ENCODE data around the gene SUMF1.

SUMF1 gene

GRCh38 chr3:4394567-4394966 lies 72.5 kb downstream of the SUMF1 start:
- no peak for DNase-seq (ENCODE audit: low spot score in 2 of 2)
- no peaks in the 10 kb centered on the region; the same call in 1 of the 2 replicates for H3K4me1 ChIP-seq
- H3K9me3 ChIP-seq: no peaks in the 10 kb centered on the region
- no peaks in the 10 kb centered on the region for H3K27me3 ChIP-seq (ENCODE audit: low read depth)
- no peaks in the 10 kb centered on the region for H3K36me3 ChIP-seq (replicated peaks)
- in situ Hi-C loops (cut with MboI; ENCODE audit: low sequenced_read_pairs): no loop called here
- H3K4me3 ChIP-seq: no peak overlapping the region

- Histone ChIP-seq H3K36me3 (replicated peaks) (no peaks in the 10 kb centered on the region), H3K4me3 (no peak overlapping the region), H3K27me3 (ENCODE audit: low read depth) (no peaks in the 10 kb centered on the region), H3K9me3 (no peaks in the 10 kb centered on the region), H3K4me1 (no peaks in the 10 kb centered on the region; the same call in 1 of the 2 replicates)
- in situ Hi-C loops (cut with MboI; ENCODE audit: low sequenced_read_pairs): no loop called here
- DNase-seq (ENCODE audit: low spot score in 2 of 2): no peak
These were observed 73.0 kb downstream of the SUMF1 start for GRCh38 chr3:4394048-4394447.

- no peak for DNase-seq (ENCODE audit: low spot score in 2 of 2)
- Histone ChIP-seq H3K27me3 (ENCODE audit: low read depth) (no peaks in the 10 kb centered on the region), H3K4me1 (no peaks in the 10 kb centered on the region; the same call in 1 of the 2 replicates), H3K9me3 (no peaks in the 10 kb centered on the region), H3K4me3 (no peak overlapping the region), H3K36me3 (replicated peaks) (no peaks in the 10 kb centered on the region)
- in situ Hi-C loops (cut with MboI; ENCODE audit: low sequenced_read_pairs): no loop called here
These were observed 74.1 kb downstream of the SUMF1 start for GRCh38 chr3:4392992-4393391.

- DNase-seq (ENCODE audit: low spot score in 2 of 2): no peak
- no peaks in the 10 kb centered on the region for H3K4me1 ChIP-seq
- H3K4me3 ChIP-seq: no peak overlapping the region
- in situ Hi-C loops (cut with MboI; ENCODE audit: low sequenced_read_pairs): no loop called here
- H3K36me3 ChIP-seq (replicated peaks): no peaks in the 10 kb centered on the region
- no peaks in the 10 kb centered on the region for H3K27me3 ChIP-seq (ENCODE audit: low read depth)
- no peaks in the 10 kb centered on the region for H3K9me3 ChIP-seq
These were observed 79.6 kb downstream of the SUMF1 start for GRCh38 chr3:4387210-4388204.

GRCh38 chr3:4385201-4385600 lies 81.9 kb downstream of the SUMF1 start:
- DNase-seq (ENCODE audit: low spot score in 2 of 2): no peak
- H3K36me3 ChIP-seq (replicated peaks): no peaks in the 10 kb centered on the region
- no peaks in the 10 kb centered on the region for H3K9me3 ChIP-seq
- no peaks in the 10 kb centered on the region for H3K27me3 ChIP-seq (ENCODE audit: low read depth)
- H3K4me3 ChIP-seq: no peak overlapping the region
- H3K4me1 ChIP-seq: no peaks in the 10 kb centered on the region
- in situ Hi-C loops (cut with MboI; ENCODE audit: low sequenced_read_pairs): no loop called here

- in situ Hi-C loops (cut with MboI; ENCODE audit: low sequenced_read_pairs): no loop called here
- Histone ChIP-seq H3K4me3 (no peak overlapping the region), H3K36me3 (replicated peaks) (no peaks in the 10 kb centered on the region), H3K4me1 (no peaks in the 10 kb centered on the region), H3K9me3 (no peaks in the 10 kb centered on the region), H3K27me3 (ENCODE audit: low read depth) (no peaks in the 10 kb centered on the region)
- DNase-seq (ENCODE audit: low spot score in 2 of 2): no peak
These were observed 87.1 kb downstream of the SUMF1 start for GRCh38 chr3:4380013-4380412.

- no peak for DNase-seq (ENCODE audit: low spot score in 2 of 2)
- in situ Hi-C loops (cut with MboI; ENCODE audit: low sequenced_read_pairs): no loop called here
- no peak overlapping the region for H3K4me3 ChIP-seq
These were observed 90.6 kb downstream of the SUMF1 start for GRCh38 chr3:4376499-4376898.

GRCh38 chr3:4375911-4376310 lies 91.2 kb downstream of the SUMF1 start:
- no peaks in the 10 kb centered on the region for H3K9me3 ChIP-seq
- in situ Hi-C loops (cut with MboI; ENCODE audit: low sequenced_read_pairs): no loop called here
- DNase-seq (ENCODE audit: low spot score in 2 of 2): peak; percentile 16 to 62
- H3K36me3 ChIP-seq (replicated peaks): no peaks in the 10 kb centered on the region
- no peak overlapping the region for H3K4me3 ChIP-seq
- no peaks in the 10 kb centered on the region for H3K4me1 ChIP-seq
- H3K27me3 ChIP-seq (ENCODE audit: low read depth): no peaks in the 10 kb centered on the region

More at GRCh38 chr3:4376499-4376898, 90.6 kb downstream of the SUMF1 start:
- Histone ChIP-seq H3K4me1 (no peaks in the 10 kb centered on the region), H3K9me3 (no peaks in the 10 kb centered on the region), H3K36me3 (replicated peaks) (no peaks in the 10 kb centered on the region), H3K27me3 (ENCODE audit: low read depth) (no peaks in the 10 kb centered on the region)

GRCh38 chr3:4373669-4374068 lies 93.4 kb downstream of the SUMF1 start:
- DNase-seq (ENCODE audit: low spot score in 2 of 2): no peak
- H3K4me1 ChIP-seq: no peaks in the 10 kb centered on the region
- no peaks in the 10 kb centered on the region for H3K27me3 ChIP-seq (ENCODE audit: low read depth)
- no peaks in the 10 kb centered on the region for H3K36me3 ChIP-seq (replicated peaks)
- no peak overlapping the region for H3K4me3 ChIP-seq
- in situ Hi-C loops (cut with MboI; ENCODE audit: low sequenced_read_pairs): no loop called here
- no peaks in the 10 kb centered on the region for H3K9me3 ChIP-seq

- DNase-seq (ENCODE audit: low spot score in 2 of 2): no peak
- H3K4me1 ChIP-seq: no peaks in the 10 kb centered on the region
- H3K9me3 ChIP-seq: no peaks in the 10 kb centered on the region
- no peaks in the 10 kb centered on the region for H3K36me3 ChIP-seq (replicated peaks)
- H3K27me3 ChIP-seq (ENCODE audit: low read depth): no peaks in the 10 kb centered on the region
- in situ Hi-C loops (cut with MboI; ENCODE audit: low sequenced_read_pairs): no loop called here
- H3K4me3 ChIP-seq: no peak overlapping the region
These were observed 104.5 kb downstream of the SUMF1 start for GRCh38 chr3:4362523-4362922.

- Histone ChIP-seq H3K9me3 (no peaks in the 10 kb centered on the region), H3K27me3 (ENCODE audit: low read depth) (no peaks in the 10 kb centered on the region), H3K36me3 (replicated peaks) (no peaks in the 10 kb centered on the region), H3K4me1 (no peaks in the 10 kb centered on the region), H3K4me3 (no peak overlapping the region)
- DNase-seq (ENCODE audit: low spot score in 2 of 2): no peak
- in situ Hi-C loops (cut with MboI; ENCODE audit: low sequenced_read_pairs): no loop called here
These were observed 106.3 kb downstream of the SUMF1 start for GRCh38 chr3:4360817-4361216.

- no peaks in the 10 kb centered on the region for H3K36me3 ChIP-seq (replicated peaks)
- H3K4me3 ChIP-seq: no peak overlapping the region
- in situ Hi-C loops (cut with MboI; ENCODE audit: low sequenced_read_pairs): loop anchor here (10.0 kb wide), 1 partner anchor 275 kb away; no protein-coding TSS in a partner anchor
- no peak for DNase-seq (ENCODE audit: low spot score in 2 of 2)
- no peaks in the 10 kb centered on the region for H3K4me1 ChIP-seq
- no peaks in the 10 kb centered on the region for H3K27me3 ChIP-seq (ENCODE audit: low read depth)
- H3K9me3 ChIP-seq: no peaks in the 10 kb centered on the region
These were observed 107.1 kb downstream of the SUMF1 start for GRCh38 chr3:4359805-4360502.

GRCh38 chr3:4358273-4358672 lies 108.8 kb downstream of the SUMF1 start:
- Histone ChIP-seq H3K9me3 (no peaks in the 10 kb centered on the region), H3K4me1 (no peaks in the 10 kb centered on the region), H3K36me3 (replicated peaks) (no peaks in the 10 kb centered on the region), H3K4me3 (no peak overlapping the region), H3K27me3 (ENCODE audit: low read depth) (no peaks in the 10 kb centered on the region)
- DNase-seq (ENCODE audit: low spot score in 2 of 2): no peak
- in situ Hi-C loops (cut with MboI; ENCODE audit: low sequenced_read_pairs): loop anchor here (10.0 kb wide), 1 partner anchor 277 kb away; no protein-coding TSS in a partner anchor

Data from HAP-1 (cell line).